Astrocyte of the spinal cord (primary cell): Measurements from ENCODE around the gene MTA1.
A peak's percentile ranks its signal among the peaks of the same experiment; 100 is the strongest.

Source experiments
- DNase-seq: peaks from one replicate; pipeline ENCODE4 v3.0.0; 2011; ENCODE audit warnings: low read depth, low spot score
- H3K4me3 ChIP-seq: 2 replicates; pipeline ENCODE4 v1.5.1; 2011; ENCODE audit warnings: low read depth, mild to moderate bottlenecking, low read length, moderate library complexity
- in situ Hi-C: cut with HindIII; loops from 2 replicates; pipeline ENCODE4 v1.10.0; 2017; ENCODE audit warnings: low sequenced_read_pairs
- TF ChIP-seq, protein P1 (sequence below): IDR thresholded peaks from 2 replicates; pipeline ENCODE4 v1.5.1; 2012; ENCODE audit warnings: low read depth, mild to moderate bottlenecking, low read length, inconsistent platforms

Gene MTA1

DNA sequence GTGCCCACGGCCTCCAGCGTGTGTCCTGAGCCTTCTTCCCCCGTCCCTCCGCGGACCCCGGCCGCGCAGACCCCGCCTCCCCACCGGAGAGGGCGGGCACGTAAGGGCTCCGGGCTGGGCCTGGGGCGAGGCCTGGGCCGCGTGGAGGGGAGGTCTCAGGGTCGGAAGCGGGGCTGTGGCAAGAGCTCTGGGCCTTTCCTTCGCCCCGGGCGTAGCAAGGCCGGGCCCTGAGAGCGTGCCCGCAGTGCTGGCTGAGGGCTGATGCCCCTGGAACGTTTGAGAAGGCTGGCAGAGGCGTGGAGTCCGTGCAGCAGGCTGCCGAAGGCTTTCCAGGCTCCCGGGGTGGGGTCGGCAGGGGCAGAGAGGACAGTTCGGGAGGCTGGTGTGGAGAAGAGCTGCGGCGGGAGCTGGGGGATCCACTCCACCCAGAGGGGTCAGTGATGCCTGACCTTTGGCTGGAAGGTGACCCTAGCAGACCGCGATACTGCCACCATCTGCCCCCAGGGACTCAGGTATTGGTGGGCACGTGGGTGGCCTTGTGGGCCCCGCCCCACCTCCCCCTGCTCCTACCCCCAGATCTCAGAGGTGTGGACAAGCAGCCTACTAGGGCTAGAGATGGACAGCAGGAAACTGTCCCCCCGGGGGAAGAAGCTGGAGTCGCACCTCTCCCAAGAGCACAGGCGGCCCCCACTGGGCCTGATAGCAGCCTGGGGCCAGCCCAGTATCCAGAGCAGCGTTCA, 20.7 kb upstream of the MTA1 start:
- in situ Hi-C loops = no loop called here

DNA sequence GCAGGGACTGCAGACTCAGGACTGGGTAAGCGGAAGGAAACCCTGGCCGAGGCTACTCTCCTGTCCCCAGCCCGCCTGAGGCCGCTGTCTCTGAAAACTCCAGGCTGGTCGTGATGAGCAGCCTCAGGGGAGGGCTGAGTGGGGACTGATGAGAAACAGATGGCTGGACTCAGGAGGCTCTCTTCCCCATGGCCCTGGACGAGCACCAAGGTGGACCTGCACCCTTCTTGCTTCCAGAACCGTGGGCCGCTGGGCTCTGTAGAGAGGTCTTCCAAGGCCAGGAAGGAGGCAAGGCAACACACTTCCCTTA, 20.2 kb upstream of the MTA1 start:
- H3K4me3 ChIP-seq = peak overlapping the region; percentile 70
- no peak for DNase-seq
- in situ Hi-C loops = no loop called here
- TF ChIP-seq, protein P1, sequence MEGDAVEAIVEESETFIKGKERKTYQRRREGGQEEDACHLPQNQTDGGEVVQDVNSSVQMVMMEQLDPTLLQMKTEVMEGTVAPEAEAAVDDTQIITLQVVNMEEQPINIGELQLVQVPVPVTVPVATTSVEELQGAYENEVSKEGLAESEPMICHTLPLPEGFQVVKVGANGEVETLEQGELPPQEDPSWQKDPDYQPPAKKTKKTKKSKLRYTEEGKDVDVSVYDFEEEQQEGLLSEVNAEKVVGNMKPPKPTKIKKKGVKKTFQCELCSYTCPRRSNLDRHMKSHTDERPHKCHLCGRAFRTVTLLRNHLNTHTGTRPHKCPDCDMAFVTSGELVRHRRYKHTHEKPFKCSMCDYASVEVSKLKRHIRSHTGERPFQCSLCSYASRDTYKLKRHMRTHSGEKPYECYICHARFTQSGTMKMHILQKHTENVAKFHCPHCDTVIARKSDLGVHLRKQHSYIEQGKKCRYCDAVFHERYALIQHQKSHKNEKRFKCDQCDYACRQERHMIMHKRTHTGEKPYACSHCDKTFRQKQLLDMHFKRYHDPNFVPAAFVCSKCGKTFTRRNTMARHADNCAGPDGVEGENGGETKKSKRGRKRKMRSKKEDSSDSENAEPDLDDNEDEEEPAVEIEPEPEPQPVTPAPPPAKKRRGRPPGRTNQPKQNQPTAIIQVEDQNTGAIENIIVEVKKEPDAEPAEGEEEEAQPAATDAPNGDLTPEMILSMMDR = no peak

More for the DNA sequence above, 20.7 kb upstream of the MTA1 start:
- no peak for DNase-seq
- TF ChIP-seq, protein P1 = no peak
- H3K4me3 ChIP-seq = peak overlapping the region; percentile 70

DNA sequence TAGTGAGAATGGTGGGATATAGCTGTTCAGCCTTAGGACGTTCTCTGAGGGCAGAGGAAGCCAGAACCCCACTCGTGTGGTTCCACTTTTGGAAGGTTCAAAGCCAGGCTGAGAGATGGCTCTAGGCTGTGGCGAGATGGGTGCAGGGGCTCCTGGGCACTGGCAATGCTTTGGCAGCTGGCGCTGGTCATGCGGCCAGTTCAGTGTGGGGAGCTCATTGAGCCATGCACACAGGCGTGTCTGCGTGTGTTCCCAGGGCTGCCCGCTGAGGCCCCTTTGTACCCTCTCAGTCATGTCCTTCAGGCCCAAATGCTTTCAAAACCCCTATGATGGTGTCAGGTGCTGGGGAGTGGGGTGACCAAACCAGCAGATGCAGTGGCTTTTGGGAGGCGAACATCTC, 19.6 kb upstream of the MTA1 start:
- TF ChIP-seq, protein P1 = no peak
- in situ Hi-C loops = no loop called here
- no peak overlapping the region for H3K4me3 ChIP-seq
- DNase-seq = no peak

DNA sequence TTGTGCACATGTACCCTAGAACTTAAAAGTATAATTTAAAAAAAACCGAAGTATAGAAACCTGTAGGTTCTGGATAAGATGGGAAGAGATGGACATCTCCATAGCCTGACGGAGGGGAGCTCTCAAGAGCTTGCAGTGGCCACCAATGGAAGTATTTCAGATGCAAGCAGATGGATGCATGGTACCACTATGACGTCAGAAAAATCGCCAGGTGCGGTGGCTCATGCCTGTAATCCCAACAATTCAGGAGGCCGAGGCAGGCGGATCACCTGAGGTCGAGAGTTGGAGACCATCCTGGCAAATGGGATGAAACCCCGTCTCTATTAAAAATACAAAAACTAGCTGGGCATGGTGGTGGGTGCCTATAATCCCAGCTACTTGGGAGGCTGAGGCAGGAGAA, 17.9 kb upstream of the MTA1 start:
- in situ Hi-C loops = no loop called here

DNA sequence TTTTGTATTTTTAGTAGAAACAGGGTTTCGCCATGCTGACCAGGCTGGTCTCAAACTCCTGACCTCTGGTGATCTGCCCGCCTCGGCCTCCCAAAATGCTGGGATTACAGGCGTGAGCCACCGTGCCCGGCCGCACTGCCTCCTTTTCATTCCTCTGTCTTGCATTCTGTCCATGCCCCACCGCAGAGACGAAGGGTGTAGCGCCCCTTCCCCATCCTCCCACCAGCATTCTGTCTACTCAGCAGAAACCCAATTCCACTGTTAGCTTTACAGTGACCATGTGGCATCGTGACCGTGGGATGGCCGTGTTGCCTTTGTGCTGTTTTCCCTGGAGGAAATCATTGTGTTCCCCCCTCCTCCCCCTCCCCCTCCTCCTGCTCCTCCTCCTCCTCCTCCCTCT, 11.0 kb upstream of the MTA1 start:
- in situ Hi-C loops = no loop called here
- no peak for DNase-seq
- H3K4me3 ChIP-seq = no peak overlapping the region
- TF ChIP-seq, protein P1 = no peak

More for the DNA sequence above, 17.9 kb upstream of the MTA1 start:
- TF ChIP-seq, protein P1 = no peak
- DNase-seq = no peak
- no peak overlapping the region for H3K4me3 ChIP-seq

DNA sequence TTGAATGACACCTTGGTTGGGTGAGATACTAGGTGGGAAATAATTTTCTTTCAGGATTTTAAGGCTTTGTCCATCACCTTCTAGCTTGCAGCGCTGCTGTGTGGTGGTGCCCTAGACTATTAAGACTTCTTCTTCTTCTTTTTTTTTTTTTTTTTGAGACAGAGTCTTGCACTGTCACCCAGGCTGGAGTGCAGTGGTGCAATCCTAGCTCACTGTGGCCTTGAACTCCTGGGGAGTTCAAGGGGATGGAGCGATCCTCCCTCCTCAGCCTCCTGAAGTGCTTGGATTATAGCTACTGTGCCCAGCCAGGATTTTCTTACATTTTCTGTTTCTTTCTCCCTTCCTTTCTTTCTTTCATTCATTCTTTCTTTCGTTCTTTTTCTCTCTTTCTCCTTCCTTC, 10.3 kb upstream of the MTA1 start:
- no peak overlapping the region for H3K4me3 ChIP-seq
- in situ Hi-C loops = no loop called here
- TF ChIP-seq, protein P1 = no peak
- DNase-seq = no peak

DNA sequence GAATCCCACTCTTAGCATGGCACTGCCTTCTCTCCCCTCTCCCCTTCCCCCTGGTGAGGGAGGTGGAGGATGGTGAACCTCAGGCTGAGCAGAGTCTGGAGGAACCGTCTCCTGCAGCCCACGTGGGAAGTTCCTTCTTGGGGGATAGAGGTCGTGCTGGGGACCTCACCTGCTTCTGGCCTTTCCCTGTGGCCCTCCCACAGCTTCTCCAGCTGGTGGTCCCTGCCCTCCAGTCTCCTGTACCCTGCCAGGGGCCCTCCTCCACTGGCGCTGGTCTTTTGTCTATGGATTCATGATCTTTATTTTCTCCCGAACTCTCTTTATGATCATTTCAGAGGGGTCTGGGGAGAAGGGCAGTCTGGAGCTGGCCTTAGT, 9.0 kb upstream of the MTA1 start:
- H3K4me3 ChIP-seq = no peak overlapping the region
- in situ Hi-C loops = no loop called here
- TF ChIP-seq, protein P1 = no peak
- DNase-seq = no peak
